CD8-positive, alpha-beta memory T cell (primary cell): Measurements from ENCODE around the gene TMEM42. TPM values are rescaled to one million over a fixed set of nuclear protein-coding genes. Genes with fewer than 3 reads are reported as not detected.

ENCODE experiments used
- CTCF ChIA-PET: fragments of 350-600 bp; sonication (Branson Sonifier 250); formaldehyde crosslinking; loops from one replicate; lab custom pipeline; 2021; ENCODE audit warnings: antibody characterized with exemption; lab: Charles Lee
- POLR2A ChIA-PET: fragments of 350-600 bp; sonication (Branson Sonifier 250); formaldehyde crosslinking; loops from one replicate; lab custom pipeline; 2021; ENCODE audit warnings: antibody characterized with exemption; lab: Charles Lee
- DNase-seq, 5 donors: peaks; one replicate each; pipeline versions ENCODE4 v3.0.0 to v3.0.0-alpha.2; 2020 to 2022; ENCODE audit warnings: mixed read lengths in 1 of 5
- H3K27ac ChIP-seq: one replicate; pipeline ENCODE4 v1.7.0; 2013; ENCODE audit warnings: low read depth, mild to moderate bottlenecking, low read length, moderate library complexity
- H3K27me3 ChIP-seq: 2 replicates; pipeline ENCODE4 v1.7.0; 2013; ENCODE audit warnings: low read length, mild to moderate bottlenecking; ENCODE audit not compliant: insufficient read depth, poor library complexity, severe bottlenecking
- H3K36me3 ChIP-seq: 2 replicates; pipeline ENCODE4 v1.7.0; 2013; ENCODE audit warnings: mild to moderate bottlenecking, low read length, moderate library complexity; ENCODE audit not compliant: insufficient read depth
- H3K4me1 ChIP-seq: 2 replicates; pipeline ENCODE4 v1.7.0; 2013; ENCODE audit warnings: mild to moderate bottlenecking, low read length, moderate library complexity; ENCODE audit not compliant: insufficient read depth
- H3K4me3 ChIP-seq: 2 replicates; pipeline ENCODE4 v1.7.0; 2013; ENCODE audit warnings: mild to moderate bottlenecking, low read length
- H3K9me3 ChIP-seq: 2 replicates; pipeline ENCODE4 v1.7.0; 2013; ENCODE audit warnings: mild to moderate bottlenecking, low read length
- H3K27ac Mint-ChIP-seq, 8 donors: one replicate each; pipeline ENCODE4 v1.8.0; 2020 to 2021; ENCODE audit warnings: mixed read lengths in 8 of 8, mild to moderate bottlenecking in 6 of 8, inconsistent platforms in 3 of 8, moderate library complexity in 3 of 8
- H3K27me3 Mint-ChIP-seq, 2 donors: one replicate each; pipeline ENCODE4 v1.8.0; 2020 to 2021; ENCODE audit warnings: mixed read lengths in 2 of 2, mild to moderate bottlenecking in 1 of 2, moderate library complexity in 1 of 2
- H3K36me3 Mint-ChIP-seq, 3 donors: one replicate each; pipeline ENCODE4 v1.8.0; 2020 to 2021; ENCODE audit warnings: mixed read lengths in 3 of 3, inconsistent platforms in 1 of 3, mild to moderate bottlenecking in 1 of 3
- H3K4me1 Mint-ChIP-seq, 3 donors: one replicate each; pipeline ENCODE4 v1.8.0; 2020 to 2021; ENCODE audit warnings: mixed read lengths in 3 of 3, inconsistent platforms in 1 of 3, mild to moderate bottlenecking in 1 of 3
- H3K4me3 Mint-ChIP-seq, 7 donors: one replicate each; pipeline ENCODE4 v1.8.0; 2020 to 2021; ENCODE audit warnings: mixed read lengths in 7 of 7, mild to moderate bottlenecking in 6 of 7, moderate library complexity in 4 of 7, inconsistent platforms in 2 of 7
- H3K9me3 Mint-ChIP-seq, 5 donors: one replicate each; pipeline ENCODE4 v1.8.0; 2020 to 2022; ENCODE audit warnings: mixed read lengths in 5 of 5, mild to moderate bottlenecking in 3 of 5, moderate library complexity in 2 of 5, inconsistent platforms in 1 of 5
- polyA plus RNA-seq: library from polyadenylated mRNA; unstranded; fragments of 300-500 nt; fragmentation: Illumina TruSeq; gene quantifications from one replicate; pipeline ENCODE4 v1.2.3, GENCODE V29; 2021
- total RNA-seq, 2 experiments: library from RNA; stranded (reverse); gene quantifications; one replicate each; pipeline ENCODE4 v1.2.3, GENCODE V29; 2021

Gene TMEM42
- total and polyA plus RNA-seq, 3 experiments from 2014 or later, result 8.2 to 35.9 (median 9.1) TPM

DNA sequence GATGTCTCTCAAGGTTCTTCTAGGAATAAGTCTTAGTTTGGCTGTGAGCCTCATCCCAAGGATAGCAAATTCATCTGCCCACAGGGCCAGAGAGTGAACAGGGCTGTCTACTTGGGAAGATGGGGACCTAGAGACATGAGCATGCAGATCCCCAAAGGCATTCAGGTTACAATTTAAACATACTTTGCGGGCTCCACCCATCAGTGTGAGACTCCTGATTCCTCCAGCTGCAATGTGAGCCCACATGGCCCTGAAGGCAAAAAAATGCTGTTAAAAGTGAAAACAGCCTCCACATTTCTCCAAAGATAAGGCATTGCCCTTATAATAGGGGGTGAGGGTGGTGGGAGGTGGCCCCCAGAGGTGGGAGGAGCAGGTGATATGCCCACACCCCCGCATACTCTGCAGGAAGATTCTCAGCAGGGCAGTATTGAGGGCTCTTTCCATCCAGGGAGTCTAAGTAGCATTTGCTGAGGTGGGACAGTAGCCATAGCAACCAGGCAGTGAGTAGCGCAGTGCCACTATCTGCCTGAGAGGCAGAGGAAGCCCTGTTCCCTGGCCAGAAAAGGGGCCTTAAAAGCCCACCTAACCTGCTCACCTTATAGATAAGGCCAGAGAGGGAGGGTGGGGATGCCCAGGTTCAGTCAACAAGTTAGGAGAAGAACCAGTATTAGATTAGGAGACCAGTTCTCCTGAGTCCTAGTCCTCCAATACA, 43.9 kb downstream of the TMEM42 start:
- no peaks in the 10 kb centered on the region for H3K36me3 ChIP-seq
- Mint-ChIP-seq H3K9me3 (peaks cover 0 to 8% (median 4%) of the 10 kb centered on the region in 5 donors), H3K27me3 (peaks cover 31 to 47% of the 10 kb centered on the region in 2 donors), H3K4me1 (no peaks in the 10 kb centered on the region), H3K4me3 (no peak overlapping the region), H3K27ac (peak overlapping the region in 1 of 8 donors; percentile 46), H3K36me3 (no peaks in the 10 kb centered on the region)
- CTCF ChIA-PET, result no interaction called here
- H3K27ac ChIP-seq, result no peak overlapping the region
- H3K9me3 ChIP-seq, result no peaks in the 10 kb centered on the region
- POLR2A ChIA-PET, result no interaction called here
- H3K4me3 ChIP-seq, result no peak overlapping the region
- DNase-seq, result no peak
- H3K27me3 ChIP-seq, result peaks cover 4% of the 10 kb centered on the region
- H3K4me1 ChIP-seq, result no peaks in the 10 kb centered on the region

DNA sequence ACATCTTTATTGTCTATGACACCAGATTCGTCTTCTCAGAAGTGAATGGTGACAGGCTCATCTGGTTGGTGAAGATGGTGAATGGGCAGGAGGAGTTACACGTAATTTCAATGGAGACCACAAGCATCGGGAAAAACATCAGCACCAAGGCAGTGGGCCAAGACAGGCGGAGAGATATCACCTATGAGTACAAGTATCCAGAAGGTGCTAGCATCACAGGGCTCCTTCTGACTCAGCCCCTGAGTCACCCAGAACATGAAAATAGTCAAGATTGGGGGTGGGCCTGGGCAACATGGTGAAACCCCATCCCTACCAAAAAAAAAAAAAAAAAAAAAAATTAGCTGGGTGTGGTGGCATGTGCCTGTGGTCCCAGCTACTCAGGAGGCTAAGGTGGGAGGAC, 45.3 kb downstream of the TMEM42 start:
- ChIA-PET POLR2A (no interaction called here), CTCF (no interaction called here)
- H3K27me3 ChIP-seq, result peaks cover 4% of the 10 kb centered on the region
- H3K9me3 ChIP-seq, result no peaks in the 10 kb centered on the region
- no peak overlapping the region for H3K27ac Mint-ChIP-seq
- no peaks in the 10 kb centered on the region for H3K36me3 ChIP-seq
- peaks cover 0 to 8% (median 6%) of the 10 kb centered on the region in 5 donors for H3K9me3 Mint-ChIP-seq
- H3K4me1 Mint-ChIP-seq, result no peaks in the 10 kb centered on the region
- H3K4me3 ChIP-seq, result no peak overlapping the region
- DNase-seq, result no peak
- no peak overlapping the region for H3K4me3 Mint-ChIP-seq
- no peak overlapping the region for H3K27ac ChIP-seq
- H3K4me1 ChIP-seq, result no peaks in the 10 kb centered on the region
- no peaks in the 10 kb centered on the region for H3K36me3 Mint-ChIP-seq
- peaks cover 34 to 45% of the 10 kb centered on the region in 2 donors for H3K27me3 Mint-ChIP-seq

DNA sequence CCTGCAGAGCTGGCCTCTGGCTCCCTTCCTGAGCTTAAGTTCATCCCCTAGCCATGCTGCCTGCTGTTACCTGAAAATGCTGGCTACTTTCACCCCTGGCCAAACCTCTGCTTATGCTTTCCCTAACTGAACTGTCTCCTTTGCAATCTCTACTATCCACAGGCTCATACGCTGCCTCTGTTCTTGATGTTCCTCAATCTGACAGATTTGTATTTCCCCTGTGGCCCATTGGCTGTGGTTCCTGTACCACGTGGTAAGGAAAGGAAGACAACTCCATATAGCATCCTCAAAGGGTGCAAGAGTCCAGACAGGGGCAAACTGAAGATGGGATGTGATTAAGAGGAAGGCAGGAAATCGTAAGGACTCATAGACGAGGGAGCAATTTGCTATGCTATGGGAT, 45.9 kb downstream of the TMEM42 start:
- no peak for DNase-seq
- Mint-ChIP-seq H3K4me1 (no peaks in the 10 kb centered on the region), H3K27me3 (peaks cover 32 to 41% of the 10 kb centered on the region in 2 donors), H3K27ac (no peak overlapping the region), H3K4me3 (no peak overlapping the region), H3K9me3 (peaks cover 0 to 8% (median 6%) of the 10 kb centered on the region in 5 donors), H3K36me3 (no peaks in the 10 kb centered on the region)
- H3K36me3 ChIP-seq, result no peaks in the 10 kb centered on the region
- H3K9me3 ChIP-seq, result no peaks in the 10 kb centered on the region
- ChIA-PET POLR2A (no interaction called here), CTCF (interaction anchor here (1.1 kb wide), 1 partner anchor 375 kb away, joined by 4 read pairs; no protein-coding TSS in a partner anchor)
- peaks cover 4% of the 10 kb centered on the region for H3K27me3 ChIP-seq
- H3K4me3 ChIP-seq, result no peak overlapping the region
- no peaks in the 10 kb centered on the region for H3K4me1 ChIP-seq
- H3K27ac ChIP-seq, result no peak overlapping the region

DNA sequence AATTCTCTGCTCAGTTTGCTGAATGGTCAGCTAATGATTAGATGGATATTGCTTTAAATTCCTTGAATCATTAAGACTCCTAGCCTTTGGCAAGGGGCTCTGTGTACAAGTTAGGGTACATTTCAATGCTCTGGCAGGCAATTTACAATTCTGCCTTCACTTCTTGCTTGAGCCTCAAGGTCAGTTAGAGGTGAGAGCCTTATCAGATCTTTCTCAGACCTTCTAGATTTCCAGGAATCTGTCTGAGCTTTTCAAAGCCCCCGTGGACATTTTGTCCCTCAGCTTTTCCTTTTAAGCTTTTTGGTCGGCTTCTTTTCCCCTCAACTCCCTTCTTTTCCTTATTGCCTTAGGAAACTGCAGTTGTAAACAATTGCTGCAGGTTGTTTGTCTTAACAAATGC, 47.4 kb downstream of the TMEM42 start:
- no peak overlapping the region for H3K4me3 Mint-ChIP-seq
- ChIA-PET CTCF (no interaction called here), POLR2A (no interaction called here)
- Histone ChIP-seq H3K36me3 (no peaks in the 10 kb centered on the region), H3K4me1 (no peaks in the 10 kb centered on the region), H3K27ac (no peak overlapping the region), H3K4me3 (no peak overlapping the region), H3K27me3 (peaks cover 4% of the 10 kb centered on the region), H3K9me3 (no peaks in the 10 kb centered on the region)
- no peak for DNase-seq
- no peak overlapping the region for H3K27ac Mint-ChIP-seq
- H3K4me1 Mint-ChIP-seq, result no peaks in the 10 kb centered on the region
- H3K27me3 Mint-ChIP-seq, result peaks cover 30 to 34% of the 10 kb centered on the region in 2 donors
- H3K9me3 Mint-ChIP-seq, result peaks cover 0 to 8% (median 6%) of the 10 kb centered on the region in 5 donors
- no peaks in the 10 kb centered on the region for H3K36me3 Mint-ChIP-seq

DNA sequence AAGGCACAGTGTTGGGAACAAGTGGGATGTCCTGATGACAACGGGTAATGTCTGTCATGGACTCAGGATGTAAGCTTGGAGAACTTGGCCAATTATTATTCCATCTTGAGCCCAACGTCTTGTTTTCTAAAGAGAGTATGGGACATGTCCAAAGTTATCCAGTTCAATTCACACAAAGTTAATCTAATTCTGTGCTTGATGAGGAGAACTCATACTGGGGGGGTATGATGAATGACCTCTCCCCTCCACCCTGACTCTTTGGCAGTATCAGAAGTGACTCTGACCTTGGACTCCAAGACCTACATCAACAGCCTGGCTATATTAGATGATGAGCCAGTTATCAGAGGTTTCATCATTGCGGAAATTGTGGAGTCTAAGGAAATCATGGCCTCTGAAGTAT, 49.0 kb downstream of the TMEM42 start:
- DNase-seq, result no peak
- ChIA-PET POLR2A (no interaction called here), CTCF (no interaction called here)
- Histone ChIP-seq H3K4me3 (no peak overlapping the region), H3K27me3 (peaks cover 4% of the 10 kb centered on the region), H3K4me1 (no peaks in the 10 kb centered on the region), H3K27ac (no peak overlapping the region), H3K9me3 (no peaks in the 10 kb centered on the region), H3K36me3 (no peaks in the 10 kb centered on the region)
- peaks cover 0 to 8% (median 6%) of the 10 kb centered on the region in 5 donors for H3K9me3 Mint-ChIP-seq
- no peak overlapping the region for H3K4me3 Mint-ChIP-seq
- no peaks in the 10 kb centered on the region for H3K36me3 Mint-ChIP-seq
- H3K4me1 Mint-ChIP-seq, result no peaks in the 10 kb centered on the region
- H3K27me3 Mint-ChIP-seq, result peaks cover 30 to 34% of the 10 kb centered on the region in 2 donors
- no peak overlapping the region for H3K27ac Mint-ChIP-seq

DNA sequence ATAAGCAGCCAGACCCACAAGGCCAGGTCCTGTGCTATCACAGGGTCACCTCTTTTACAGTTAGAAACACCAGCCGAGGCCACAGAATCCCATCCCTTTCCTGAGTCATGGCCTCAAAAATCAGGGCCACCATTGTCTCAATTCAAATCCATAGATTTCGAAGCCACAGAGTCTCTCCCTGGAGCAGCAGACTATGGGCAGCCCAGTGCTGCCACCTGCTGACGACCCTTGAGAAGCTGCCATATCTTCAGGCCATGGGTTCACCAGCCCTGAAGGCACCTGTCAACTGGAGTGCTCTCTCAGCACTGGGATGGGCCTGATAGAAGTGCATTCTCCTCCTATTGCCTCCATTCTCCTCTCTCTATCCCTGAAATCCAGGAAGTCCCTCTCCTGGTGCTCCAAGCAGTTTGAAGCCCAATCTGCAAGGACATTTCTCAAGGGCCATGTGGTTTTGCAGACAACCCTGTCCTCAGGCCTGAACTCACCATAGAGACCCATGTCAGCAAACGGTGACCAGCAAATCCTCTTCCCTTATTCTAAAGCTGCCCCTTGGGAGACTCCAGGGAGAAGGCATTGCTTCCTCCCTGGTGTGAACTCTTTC, 52.3 kb downstream of the TMEM42 start:
- POLR2A ChIA-PET, result no interaction called here
- CTCF ChIA-PET, result interaction anchor here (0.8 to 7.1 kb wide), 9 partner anchors 10 to 590 kb away, joined by 3 to 55 read pairs (median 4); partner anchors contain the start of gene TCAIM
- H3K4me3 Mint-ChIP-seq, result no peak overlapping the region

DNA sequence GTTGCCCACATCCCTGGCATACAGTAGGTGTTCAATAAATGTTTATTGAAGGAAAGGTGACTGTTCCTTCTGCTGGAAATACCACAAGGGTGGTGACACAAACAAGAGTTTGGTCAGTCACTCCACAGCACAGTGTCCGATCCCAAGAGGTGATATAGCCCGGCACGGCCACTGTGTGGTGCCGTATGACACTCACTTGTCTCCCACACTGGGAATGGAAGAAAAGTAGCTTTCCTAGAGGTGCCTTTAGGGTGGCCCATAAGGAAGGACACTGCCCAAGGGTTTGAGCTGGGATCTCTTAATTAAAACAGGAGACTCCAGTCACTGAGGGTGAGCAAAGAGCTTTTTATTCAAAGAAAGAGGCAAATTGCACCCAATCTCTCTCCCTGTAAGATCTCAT, 53.2 kb downstream of the TMEM42 start:
- no peaks in the 10 kb centered on the region for H3K4me1 Mint-ChIP-seq
- H3K4me1 ChIP-seq, result no peaks in the 10 kb centered on the region
- no peak overlapping the region for H3K4me3 Mint-ChIP-seq
- H3K36me3 ChIP-seq, result no peaks in the 10 kb centered on the region
- no peak overlapping the region for H3K27ac ChIP-seq
- POLR2A ChIA-PET, result no interaction called here
- no peak for DNase-seq
- no peaks in the 10 kb centered on the region for H3K9me3 ChIP-seq
- peaks cover 0 to 20% (median 6%) of the 10 kb centered on the region in 3 donors for H3K36me3 Mint-ChIP-seq
- no peak overlapping the region for H3K27ac Mint-ChIP-seq
- peaks cover 8 to 9% of the 10 kb centered on the region in 2 donors for H3K27me3 Mint-ChIP-seq
- CTCF ChIA-PET, result interaction anchor here (0.8 to 7.1 kb wide), 7 partner anchors 9 to 591 kb away, joined by 3 to 55 read pairs (median 4); no protein-coding TSS in a partner anchor
- H3K27me3 ChIP-seq, result no peaks in the 10 kb centered on the region
- peaks cover 0 to 5% (median 0%) of the 10 kb centered on the region in 5 donors for H3K9me3 Mint-ChIP-seq
- no peak overlapping the region for H3K4me3 ChIP-seq

More for the DNA sequence above, 52.3 kb downstream of the TMEM42 start:
- no peaks in the 10 kb centered on the region for H3K36me3 ChIP-seq
- no peaks in the 10 kb centered on the region for H3K4me1 Mint-ChIP-seq
- no peaks in the 10 kb centered on the region for H3K4me1 ChIP-seq
- no peaks in the 10 kb centered on the region for H3K9me3 ChIP-seq
- H3K27me3 ChIP-seq, result no peaks in the 10 kb centered on the region
- H3K27ac Mint-ChIP-seq, result no peak overlapping the region
- H3K36me3 Mint-ChIP-seq, result peaks cover 0 to 13% (median 6%) of the 10 kb centered on the region in 3 donors
- H3K9me3 Mint-ChIP-seq, result peaks cover 0 to 7% (median 0%) of the 10 kb centered on the region in 5 donors
- no peak overlapping the region for H3K4me3 ChIP-seq
- H3K27me3 Mint-ChIP-seq, result peaks cover 15 to 17% of the 10 kb centered on the region in 2 donors
- DNase-seq, result peak; percentile 44 to 69 (median 55)
- H3K27ac ChIP-seq, result no peak overlapping the region
